ENCODE measurements around the gene USP37. TPM values are rescaled to one million over a fixed set of nuclear protein-coding genes. Genes with fewer than 3 reads are reported as not detected.

Gene USP37
- total and polyA plus RNA-seq, 2 of the 13 experiments (the other 11 are each of a cell fraction or from before 2014, with no cell fraction given), result 6.5 to 30.6 TPM

GRCh38 chr2:218569038-218569431 is 884 bp upstream of the USP37 start (continued):
- TF ChIP-seq SNAPC4 (CRISPR knock-in tag; IDR thresholded peaks at IDR 0.05), result no peak
- no peak for TF ChIP-seq CCAR2 (optimal IDR thresholded peaks at IDR 0.05; ENCODE audit: low read depth, low read length)
- peak; percentile 85; the same call in 1 of the 2 replicates for TF ChIP-seq MLLT10 (CRISPR knock-in tag; IDR thresholded peaks at IDR 0.05)
- TF ChIP-seq THAP8 (CRISPR knock-in tag; IDR thresholded peaks at IDR 0.05; ENCODE audit: borderline replicate concordance), result 0 out of 2 replicates have a peak, but pooled peaks have one; percentile 9
- no peak for TF ChIP-seq PHB2 (IDR thresholded peaks at IDR 0.05; ENCODE audit: partially characterized antibody)
- no peak for TF ChIP-seq HOXA3 (CRISPR knock-in tag; IDR thresholded peaks at IDR 0.05)
- no peak for TF ChIP-seq SMAD3 (CRISPR knock-in tag; IDR thresholded peaks at IDR 0.05)
- no peak for TF ChIP-seq SP1 (IDR thresholded peaks at IDR 0.05)
- TF ChIP-seq SP1 (CRISPR knock-in tag; IDR thresholded peaks at IDR 0.05), result no peak
- 0 out of 2 replicates have a peak, but pooled peaks have one; percentile 33 for TF ChIP-seq ZFP91 (CRISPR knock-in tag; IDR thresholded peaks at IDR 0.05; ENCODE audit: borderline replicate concordance)
- no peak for TF ChIP-seq ZNF101 (CRISPR knock-in tag; IDR thresholded peaks at IDR 0.05; ENCODE audit: borderline replicate concordance, low read depth)
- no peak for TF ChIP-seq NPAS2 (CRISPR knock-in tag; IDR thresholded peaks at IDR 0.05; ENCODE audit: borderline replicate concordance)
- no peak for TF ChIP-seq SIX1 (CRISPR knock-in tag; IDR thresholded peaks at IDR 0.05; ENCODE audit: borderline replicate concordance)
- TF ChIP-seq TBP (CRISPR knock-in tag; IDR thresholded peaks at IDR 0.05), result no peak
- TF ChIP-seq NAIF1 (CRISPR knock-in tag; IDR thresholded peaks at IDR 0.05; ENCODE audit: borderline replicate concordance), result 0 out of 2 replicates have a peak, but pooled peaks have one; percentile 17
- no peak for TF ChIP-seq ETS1 (CRISPR knock-in tag; IDR thresholded peaks at IDR 0.05)
- no peak for TF ChIP-seq ZFP41 (CRISPR knock-in tag; IDR thresholded peaks at IDR 0.05; ENCODE audit: borderline replicate concordance)
- peak; percentile 47; the same call in 1 of the 2 replicates for TF ChIP-seq KMT2A (CRISPR knock-in tag; IDR thresholded peaks at IDR 0.05)
- TF ChIP-seq ZNF367 (CRISPR knock-in tag; IDR thresholded peaks at IDR 0.05; ENCODE audit: borderline replicate concordance), result peak; percentile 9; the same call in 1 of the 2 replicates
- TF ChIP-seq ZNF83 (CRISPR knock-in tag; IDR thresholded peaks at IDR 0.05; ENCODE audit: borderline replicate concordance), result no peak
- TF ChIP-seq PRMT3 (CRISPR knock-in tag; IDR thresholded peaks at IDR 0.05; ENCODE audit: borderline replicate concordance, low read depth), result no peak
- 0 out of 2 replicates have a peak, but pooled peaks have one; percentile 8 for TF ChIP-seq ATF3 (CRISPR knock-in tag; IDR thresholded peaks at IDR 0.05)
- TF ChIP-seq SRY (CRISPR knock-in tag; IDR thresholded peaks at IDR 0.05), result no peak

All from HepG2 (cell line).